Hindlimb muscle (tissue), 1 donor: ENCODE results near the gene PRAMEF7. TPM values are rescaled to one million over a fixed set of nuclear protein-coding genes. Genes with fewer than 3 reads are reported as not detected.
"Not testable (repeated sequence)": the region's sequence is repeated elsewhere in the genome, so short reads cannot be mapped to it uniquely, and the experiment has no call there.

Source experiments
- DNase-seq: peaks from one replicate; pipeline ENCODE4 v3.0.0-alpha.2; 2013
- polyA plus RNA-seq: library from polyadenylated mRNA; unstranded; fragments of 120-200 nt; gene quantifications from one replicate; pipeline ENCODE4 v1.2.1, GENCODE V29; 2013; ENCODE audit not compliant: insufficient read length

PRAMEF7 gene
- polyA plus RNA-seq, result not detected

- DNase-seq, result not testable (repeated sequence)
These were observed at the start of gene PRAMEF7 for GRCh38 chr1:12916310-12916709. Gene PRAMEF7 (plus strand): TSS chr1:12916610. CDS start chr1:12917693, 1,083 bp downstream.

GRCh38 chr1:12878453-12878852 lies 38.0 kb upstream of the PRAMEF7 start:
- not testable (repeated sequence) for DNase-seq

GRCh38 chr1:12886101-12886500 lies 30.3 kb upstream of the PRAMEF7 start, which contains the start of gene PRAMEF4:
Gene PRAMEF4 (minus strand): TSS chr1:12886201. CDS start chr1:12883394, 2,807 bp downstream.
- not testable (repeated sequence) for DNase-seq

GRCh38 chr1:12898170-12898569 lies 18.2 kb upstream of the PRAMEF7 start, which contains the start of gene PRAMEF10:
Gene PRAMEF10 (minus strand): TSS chr1:12898270. CDS start chr1:12895847, 2,423 bp downstream.
- not testable (repeated sequence) for DNase-seq

- DNase-seq, result not testable (repeated sequence)
These were observed 17.2 kb upstream of the PRAMEF7 start for GRCh38 chr1:12899186-12899585.

- not testable (repeated sequence) for DNase-seq
These were observed 12.4 kb upstream of the PRAMEF7 start for GRCh38 chr1:12903793-12904572.

- not testable (repeated sequence) for DNase-seq
These were observed 5.3 kb downstream of the PRAMEF7 start for GRCh38 chr1:12921749-12922148.

GRCh38 chr1:12924368-12924767 lies 8.0 kb downstream of the PRAMEF7 start:
- DNase-seq, result not testable (repeated sequence)

- not testable (repeated sequence) for DNase-seq
These were observed 31.1 kb downstream of the PRAMEF7 start, which contains the start of gene PRAMEF6 for GRCh38 chr1:12947480-12947879. Gene PRAMEF6 (minus strand): TSS chr1:12947580. CDS start chr1:12942518, 5,062 bp downstream.

Other genes starting within 250 kb of the PRAMEF7 start
- gene AADACL3, start 200.5 kb upstream of the PRAMEF7 start, polyA plus RNA-seq, result not detected
- gene CFAP107, start 170.4 kb upstream of the PRAMEF7 start, polyA plus RNA-seq, result 0.09 TPM
- gene PRAMEF12, start 142.9 kb upstream of the PRAMEF7 start, polyA plus RNA-seq, result not detected
- not detected for gene PRAMEF1, start 125.2 kb upstream of the PRAMEF7 start, polyA plus RNA-seq
- not detected for gene PRAMEF11, start 85.2 kb upstream of the PRAMEF7 start, polyA plus RNA-seq
- gene HNRNPCL1, start 67.9 kb upstream of the PRAMEF7 start, polyA plus RNA-seq, result not detected
- gene PRAMEF2, start 59.5 kb upstream of the PRAMEF7 start, polyA plus RNA-seq, result not detected
- gene PRAMEF4, start 30.4 kb upstream of the PRAMEF7 start, polyA plus RNA-seq, result not detected
- gene PRAMEF10, start 18.3 kb upstream of the PRAMEF7 start, polyA plus RNA-seq, result not detected
- gene PRAMEF6, start 31.0 kb downstream of the PRAMEF7 start, polyA plus RNA-seq, result not detected
- gene PRAMEF27, start 140.0 kb downstream of the PRAMEF7 start, polyA plus RNA-seq, result not detected
- gene HNRNPCL3, start 144.2 kb downstream of the PRAMEF7 start, polyA plus RNA-seq, result not detected
- not detected for gene PRAMEF25, start 154.2 kb downstream of the PRAMEF7 start, polyA plus RNA-seq
- gene HNRNPCL2, start 200.2 kb downstream of the PRAMEF7 start, polyA plus RNA-seq, result 0.18 TPM
- not detected for gene PRAMEF26, start 239.4 kb downstream of the PRAMEF7 start, polyA plus RNA-seq
- gene HNRNPCL4, start 249.0 kb downstream of the PRAMEF7 start, polyA plus RNA-seq, result not detected